Neuron (in vitro differentiated cells): ENCODE results near the gene LHFPL5.

Source experiments
- H2AFZ ChIP-seq: one replicate; pipeline ENCODE4 v1.6.1; 2013; ENCODE audit warnings: low read depth, mild to moderate bottlenecking, inconsistent platforms, low read length, moderate library complexity
- H3K27me3 ChIP-seq: one replicate; pipeline ENCODE4 v1.6.1; 2013; ENCODE audit warnings: low read length; ENCODE audit not compliant: insufficient read depth
- H3K36me3 ChIP-seq: one replicate; pipeline ENCODE4 v1.6.1; 2013; ENCODE audit warnings: low read length; ENCODE audit not compliant: insufficient read depth
- H3K4me1 ChIP-seq: one replicate; pipeline ENCODE4 v1.6.1; 2013; ENCODE audit warnings: low read length; ENCODE audit not compliant: insufficient read depth
- H3K4me3 ChIP-seq: 2 replicates; pipeline ENCODE4 v1.5.1; 2013; ENCODE audit warnings: mild to moderate bottlenecking, low read length, moderate library complexity
- H3K9me3 ChIP-seq: one replicate; pipeline ENCODE4 v1.6.1; 2013; ENCODE audit warnings: low read length

Gene LHFPL5

DNA sequence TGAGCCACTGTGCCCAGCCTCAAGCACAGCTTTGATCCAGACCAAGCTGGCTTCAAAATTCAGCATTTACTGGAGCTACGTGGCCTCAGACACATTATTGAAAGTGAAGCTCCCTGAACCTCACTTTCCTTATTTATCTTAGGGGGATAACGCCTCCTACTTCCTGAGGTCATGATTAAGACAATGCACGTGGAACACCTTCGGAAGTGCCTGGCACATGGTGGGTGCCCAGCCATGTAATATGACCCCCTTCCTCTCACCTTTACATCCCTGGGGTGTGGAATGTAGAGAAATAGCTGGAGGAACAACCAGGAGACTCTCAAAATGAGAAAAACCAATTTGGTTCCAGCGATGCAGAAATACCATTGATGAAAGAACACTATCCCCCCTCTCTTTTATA is 6.4 kb upstream of the LHFPL5 start:
- H3K36me3 ChIP-seq, result no peaks in the 10 kb centered on the region

DNA sequence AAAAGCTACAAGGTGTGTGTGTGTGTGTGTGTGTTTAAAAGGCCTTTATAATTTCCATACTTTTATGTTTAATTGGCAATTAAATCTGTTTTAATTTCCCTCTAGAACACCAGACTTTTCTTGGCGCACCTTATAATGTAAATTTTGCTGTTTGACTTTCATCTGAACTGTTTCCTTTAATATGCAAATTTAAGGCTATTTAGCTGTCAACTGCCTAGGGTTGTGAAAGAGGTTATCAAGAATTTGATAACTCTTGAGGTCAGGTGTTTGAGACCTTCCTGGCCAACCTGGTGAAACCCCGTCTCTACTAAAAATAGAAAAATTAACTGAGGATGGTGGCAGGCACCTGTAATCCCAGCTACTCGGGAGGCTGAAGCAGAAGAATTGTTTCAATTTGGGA is 4.0 kb upstream of the LHFPL5 start:
- Histone ChIP-seq H3K4me3 (no peak overlapping the region), H3K4me1 (peaks cover 2% of the 10 kb centered on the region), H3K9me3 (no peaks in the 10 kb centered on the region)

More for the DNA sequence above, 6.4 kb upstream of the LHFPL5 start:
- no peak overlapping the region for H3K4me3 ChIP-seq
- H3K4me1 ChIP-seq, result no peaks in the 10 kb centered on the region
- H2AFZ ChIP-seq, result no peak overlapping the region
- H3K27me3 ChIP-seq, result peaks cover 6% of the 10 kb centered on the region
- H3K9me3 ChIP-seq, result no peaks in the 10 kb centered on the region

DNA sequence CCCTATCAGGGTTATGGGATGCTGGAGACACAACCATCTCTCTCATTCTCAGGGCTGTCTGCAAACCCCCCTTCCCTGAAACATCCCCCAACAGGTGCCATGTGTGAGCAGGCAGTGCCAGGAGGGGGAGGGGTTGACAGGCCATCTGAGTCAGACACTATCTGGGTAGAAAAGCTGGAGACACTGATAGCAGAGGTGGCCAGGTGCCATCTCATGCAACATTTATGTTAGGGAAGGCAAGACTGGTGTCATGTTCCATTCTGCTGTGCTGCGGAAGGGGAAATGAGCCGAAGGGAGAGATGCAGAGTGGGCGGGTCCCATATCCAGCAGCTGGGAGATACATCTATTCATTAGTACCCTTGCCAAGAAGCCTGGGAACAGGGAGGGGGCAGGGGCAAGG is 3.5 kb downstream of the LHFPL5 start:
- no peaks in the 10 kb centered on the region for H3K9me3 ChIP-seq
- no peak overlapping the region for H2AFZ ChIP-seq
- no peaks in the 10 kb centered on the region for H3K36me3 ChIP-seq
- peaks cover 2% of the 10 kb centered on the region for H3K4me1 ChIP-seq
- H3K4me3 ChIP-seq, result no peak overlapping the region
- no peaks in the 10 kb centered on the region for H3K27me3 ChIP-seq

More for the DNA sequence above, 4.0 kb upstream of the LHFPL5 start:
- Histone ChIP-seq H3K36me3 (no peaks in the 10 kb centered on the region), H2AFZ (no peak overlapping the region), H3K27me3 (peaks cover 6% of the 10 kb centered on the region)

GRCh38 chr6:35809809-35810208 is 4.7 kb downstream of the LHFPL5 start:
- no peak overlapping the region for H3K4me3 ChIP-seq
- H2AFZ ChIP-seq, result no peak overlapping the region
- H3K36me3 ChIP-seq, result no peaks in the 10 kb centered on the region
- no peaks in the 10 kb centered on the region for H3K27me3 ChIP-seq
- peaks cover under 1% of the 10 kb centered on the region for H3K4me1 ChIP-seq
- no peaks in the 10 kb centered on the region for H3K9me3 ChIP-seq

- H3K4me1 ChIP-seq, result no peaks in the 10 kb centered on the region
- no peak overlapping the region for H2AFZ ChIP-seq
- H3K36me3 ChIP-seq, result no peaks in the 10 kb centered on the region
- no peaks in the 10 kb centered on the region for H3K27me3 ChIP-seq
- no peak overlapping the region for H3K4me3 ChIP-seq
- no peaks in the 10 kb centered on the region for H3K9me3 ChIP-seq
These were observed 6.0 kb downstream of the LHFPL5 start for GRCh38 chr6:35810971-35811698.

DNA sequence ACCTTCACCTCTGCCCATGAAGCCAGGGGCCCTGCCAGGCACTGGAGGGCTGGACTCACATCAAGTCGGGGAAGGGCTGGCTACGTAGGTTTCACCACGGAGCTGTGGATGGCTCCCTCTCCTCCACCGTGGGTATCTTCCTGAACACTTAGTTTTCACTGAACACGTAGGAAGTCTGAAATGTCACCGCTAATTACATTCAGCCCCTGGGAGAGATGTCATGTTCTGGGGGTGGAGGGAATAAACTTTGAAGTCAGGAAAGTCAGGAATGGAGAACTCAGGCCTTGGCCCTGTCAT is 6.5 kb downstream of the LHFPL5 start:
- Histone ChIP-seq H3K4me3 (no peak overlapping the region), H3K27me3 (no peaks in the 10 kb centered on the region), H2AFZ (no peak overlapping the region), H3K9me3 (no peaks in the 10 kb centered on the region), H3K4me1 (no peaks in the 10 kb centered on the region), H3K36me3 (no peaks in the 10 kb centered on the region)

- no peaks in the 10 kb centered on the region for H3K9me3 ChIP-seq
- H3K4me3 ChIP-seq, result no peak overlapping the region
- H2AFZ ChIP-seq, result no peak overlapping the region
- no peaks in the 10 kb centered on the region for H3K4me1 ChIP-seq
- no peaks in the 10 kb centered on the region for H3K36me3 ChIP-seq
- H3K27me3 ChIP-seq, result no peaks in the 10 kb centered on the region
These were observed 12.4 kb downstream of the LHFPL5 start for GRCh38 chr6:35817515-35817914.

- no peaks in the 10 kb centered on the region for H3K36me3 ChIP-seq
- H3K4me3 ChIP-seq, result no peak overlapping the region
- no peaks in the 10 kb centered on the region for H3K4me1 ChIP-seq
- H3K27me3 ChIP-seq, result no peaks in the 10 kb centered on the region
- no peak overlapping the region for H2AFZ ChIP-seq
- no peaks in the 10 kb centered on the region for H3K9me3 ChIP-seq
These were observed 18.4 kb downstream of the LHFPL5 start for GRCh38 chr6:35823601-35824000.

GRCh38 chr6:35824552-35825192 is 19.5 kb downstream of the LHFPL5 start:
- no peaks in the 10 kb centered on the region for H3K36me3 ChIP-seq
- no peak overlapping the region for H2AFZ ChIP-seq
- no peaks in the 10 kb centered on the region for H3K27me3 ChIP-seq
- no peaks in the 10 kb centered on the region for H3K4me1 ChIP-seq
- H3K9me3 ChIP-seq, result no peaks in the 10 kb centered on the region
- no peak overlapping the region for H3K4me3 ChIP-seq

DNA sequence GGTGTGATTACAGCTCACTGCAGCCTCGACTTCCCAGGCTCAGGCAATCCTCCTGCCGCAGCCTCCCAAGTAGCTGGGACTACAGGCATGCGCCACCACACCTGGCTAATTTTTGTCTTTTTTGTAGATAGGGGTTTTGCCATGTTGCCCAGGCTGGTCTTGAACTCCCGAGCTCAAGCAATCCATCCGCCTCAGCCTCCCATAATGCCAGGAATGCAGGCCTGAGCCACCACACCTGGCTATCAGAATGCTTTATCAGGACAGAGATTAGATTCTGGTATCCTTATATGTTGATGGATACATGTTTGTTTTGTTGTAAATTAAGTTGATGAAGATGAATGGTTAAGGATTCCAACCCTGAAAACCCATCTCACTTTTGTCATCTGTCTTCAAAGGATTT is 24.2 kb downstream of the LHFPL5 start:
- no peak overlapping the region for H3K4me3 ChIP-seq

GRCh38 chr6:35831257-35832007 is 26.3 kb downstream of the LHFPL5 start:
- peaks cover 28% of the 10 kb centered on the region for H3K36me3 ChIP-seq
- H3K9me3 ChIP-seq, result no peaks in the 10 kb centered on the region
- no peaks in the 10 kb centered on the region for H3K27me3 ChIP-seq
- no peaks in the 10 kb centered on the region for H3K4me1 ChIP-seq
- H2AFZ ChIP-seq, result no peak overlapping the region
- H3K4me3 ChIP-seq, result no peak overlapping the region

More for the DNA sequence above, 24.2 kb downstream of the LHFPL5 start:
- Histone ChIP-seq H3K27me3 (no peaks in the 10 kb centered on the region), H3K4me1 (no peaks in the 10 kb centered on the region), H3K36me3 (peaks cover 10% of the 10 kb centered on the region), H2AFZ (no peak overlapping the region), H3K9me3 (no peaks in the 10 kb centered on the region)

DNA sequence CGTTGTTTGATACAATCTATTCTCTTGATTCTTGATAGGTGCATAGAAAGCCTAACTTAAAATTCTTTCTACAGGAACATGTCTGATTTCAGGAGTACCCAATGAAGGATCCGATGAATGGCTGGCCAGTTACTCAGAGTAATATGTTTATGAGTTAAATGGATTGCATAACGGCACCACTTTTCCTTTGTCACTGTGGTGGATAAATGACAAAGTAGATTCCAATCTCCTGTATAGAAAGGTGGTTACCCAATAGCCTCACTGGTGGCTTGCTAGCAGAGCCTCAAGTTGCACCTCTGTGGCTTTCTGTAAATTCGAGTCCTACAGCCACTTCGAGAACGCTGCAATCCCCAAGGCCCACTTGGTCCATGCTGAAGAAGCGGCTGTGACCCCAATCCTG is 28.4 kb downstream of the LHFPL5 start:
- H3K9me3 ChIP-seq, result no peaks in the 10 kb centered on the region
- no peak overlapping the region for H3K4me3 ChIP-seq
- no peak overlapping the region for H2AFZ ChIP-seq
- no peaks in the 10 kb centered on the region for H3K27me3 ChIP-seq
- H3K36me3 ChIP-seq, result peaks cover 39% of the 10 kb centered on the region
- H3K4me1 ChIP-seq, result no peaks in the 10 kb centered on the region

DNA sequence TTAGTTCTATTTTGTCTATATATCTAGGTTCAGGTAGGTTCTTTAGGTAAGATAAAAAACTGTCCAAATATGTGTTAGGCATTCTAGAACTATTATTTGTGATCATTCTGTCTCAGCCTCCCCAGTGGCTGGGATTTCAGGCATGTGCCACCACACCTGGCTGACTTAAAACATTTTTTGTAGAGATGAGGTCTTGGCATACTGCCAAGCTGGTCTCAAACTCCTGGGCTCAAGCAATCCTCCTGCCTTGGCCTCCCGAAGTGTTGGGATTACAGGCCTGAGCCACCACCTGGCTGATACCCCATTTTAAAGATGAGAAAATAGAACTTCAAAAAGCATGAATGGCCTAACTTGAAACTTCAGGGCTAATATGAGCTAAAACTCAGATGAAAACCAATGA is 33.9 kb downstream of the LHFPL5 start:
- Histone ChIP-seq H3K36me3 (peaks cover 59% of the 10 kb centered on the region), H3K4me1 (no peaks in the 10 kb centered on the region), H3K9me3 (no peaks in the 10 kb centered on the region), H3K4me3 (no peak overlapping the region), H2AFZ (no peak overlapping the region), H3K27me3 (no peaks in the 10 kb centered on the region)
